ENCODE results near the gene KRTAP9-4.

DNA sequence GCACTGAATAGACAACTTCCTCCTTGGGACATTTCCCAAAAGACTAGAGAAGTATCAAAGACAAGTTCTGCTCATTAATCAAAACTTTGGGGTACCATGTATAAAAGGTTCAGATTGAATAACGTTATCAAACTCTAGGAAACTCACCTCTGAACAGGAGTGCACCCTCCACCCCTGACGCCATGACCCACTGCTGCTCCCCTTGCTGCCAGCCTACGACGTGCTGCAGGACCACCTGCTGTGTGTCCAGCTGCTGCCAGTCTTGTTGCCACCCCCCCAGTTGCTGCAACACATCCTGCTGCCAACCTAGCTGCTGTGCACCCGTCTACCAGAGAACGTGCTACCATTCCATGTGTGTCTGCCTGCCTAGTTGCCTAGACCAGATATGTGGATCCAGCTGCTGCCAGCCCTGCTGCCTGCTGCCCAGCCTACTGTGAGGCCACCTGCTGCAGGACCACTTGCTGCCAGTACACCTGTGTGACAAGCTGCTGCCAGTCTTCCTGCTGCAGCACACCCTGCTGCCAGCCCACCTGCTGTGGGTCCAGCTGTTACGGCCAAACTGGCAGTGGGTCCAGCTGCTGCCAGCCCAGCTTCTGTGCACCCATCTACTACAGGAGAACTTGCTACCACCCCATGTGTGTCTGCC lies 36.8 kb upstream of the KRTAP9-4 start:
- TF ChIP-seq CTCF (IDR thresholded peaks at IDR 0.05; ENCODE audit: low read depth, low read length, poor library complexity, severe bottlenecking) (no peak), EZH2phosphoT487 (IDR thresholded peaks at IDR 0.05; ENCODE audit: borderline replicate concordance, low read length) (no peak)
